ENCODE data around the gene L3MBTL2.

- no peak for TF ChIP-seq CTCF (IDR thresholded peaks at IDR 0.05 in 2 of 3, conservative IDR thresholded peaks at IDR 0.05 in 1 of 3; ENCODE audit: borderline replicate concordance in 1 of 3, insufficient read depth in 1 of 3, low read depth in 2 of 3, low read length in 2 of 3)
- no peak for TF ChIP-seq POLR2AphosphoS5 (IDR thresholded peaks at IDR 0.05; ENCODE audit: low read depth, low read length)
- no peak for TF ChIP-seq EZH2 (IDR thresholded peaks at IDR 0.05)
- TF ChIP-seq SRF (IDR thresholded peaks at IDR 0.05; ENCODE audit: low read depth), result no peak
- TF ChIP-seq POLR2A (IDR thresholded peaks at IDR 0.05; ENCODE audit: borderline replicate concordance, extremely low read depth, insufficient read depth, insufficient read length), result no peak
- no peak for TF ChIP-seq RAD21 (IDR thresholded peaks at IDR 0.05; ENCODE audit: low read depth)
- TF ChIP-seq SIN3A (IDR thresholded peaks at IDR 0.05; ENCODE audit: low read depth), result no peak
- no peak for TF ChIP-seq EZH2phosphoT487 (IDR thresholded peaks at IDR 0.05; ENCODE audit: borderline replicate concordance)
Measured at GRCh38 chr22:41263704-41264103, 58.6 kb downstream of the L3MBTL2 start.

Measured in HCT116 (cell line).